Measurements from ENCODE around the gene ADAMTSL3.
"Not testable (repeated sequence)": the region's sequence is repeated elsewhere in the genome, so short reads cannot be mapped to it uniquely, and the experiment has no call there.

The ADAMTSL3 gene

DNA sequence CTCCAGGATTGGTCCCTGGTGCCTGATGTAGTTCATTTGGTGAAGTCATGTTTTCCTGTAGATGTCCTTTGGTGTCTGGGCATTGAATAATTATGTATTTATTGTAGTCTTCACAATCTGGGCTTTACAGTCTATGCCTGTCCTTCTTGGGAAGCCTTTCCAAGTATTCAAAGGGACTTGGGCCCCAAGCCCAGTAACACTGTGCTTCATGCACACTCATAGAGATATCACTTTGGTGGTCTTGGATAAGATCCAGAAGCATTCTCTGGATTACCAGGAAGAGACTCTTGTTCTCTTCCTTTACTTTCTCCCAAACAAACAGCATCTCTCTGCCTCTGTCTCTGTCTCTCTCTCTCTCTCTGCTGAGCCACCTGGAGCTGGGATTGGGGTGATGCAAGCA is 300.6 kb downstream of the ADAMTSL3 start:
- TF ChIP-seq, protein P1, sequence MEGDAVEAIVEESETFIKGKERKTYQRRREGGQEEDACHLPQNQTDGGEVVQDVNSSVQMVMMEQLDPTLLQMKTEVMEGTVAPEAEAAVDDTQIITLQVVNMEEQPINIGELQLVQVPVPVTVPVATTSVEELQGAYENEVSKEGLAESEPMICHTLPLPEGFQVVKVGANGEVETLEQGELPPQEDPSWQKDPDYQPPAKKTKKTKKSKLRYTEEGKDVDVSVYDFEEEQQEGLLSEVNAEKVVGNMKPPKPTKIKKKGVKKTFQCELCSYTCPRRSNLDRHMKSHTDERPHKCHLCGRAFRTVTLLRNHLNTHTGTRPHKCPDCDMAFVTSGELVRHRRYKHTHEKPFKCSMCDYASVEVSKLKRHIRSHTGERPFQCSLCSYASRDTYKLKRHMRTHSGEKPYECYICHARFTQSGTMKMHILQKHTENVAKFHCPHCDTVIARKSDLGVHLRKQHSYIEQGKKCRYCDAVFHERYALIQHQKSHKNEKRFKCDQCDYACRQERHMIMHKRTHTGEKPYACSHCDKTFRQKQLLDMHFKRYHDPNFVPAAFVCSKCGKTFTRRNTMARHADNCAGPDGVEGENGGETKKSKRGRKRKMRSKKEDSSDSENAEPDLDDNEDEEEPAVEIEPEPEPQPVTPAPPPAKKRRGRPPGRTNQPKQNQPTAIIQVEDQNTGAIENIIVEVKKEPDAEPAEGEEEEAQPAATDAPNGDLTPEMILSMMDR (conservative IDR thresholded peaks at IDR 0.05; ENCODE audit: low read depth, low read length), result no peak
- DNase-seq (ENCODE audit: low read depth), result no peak
- no peak overlapping the region for H3K4me3 ChIP-seq (ENCODE audit: low read depth, low read length)

DNA sequence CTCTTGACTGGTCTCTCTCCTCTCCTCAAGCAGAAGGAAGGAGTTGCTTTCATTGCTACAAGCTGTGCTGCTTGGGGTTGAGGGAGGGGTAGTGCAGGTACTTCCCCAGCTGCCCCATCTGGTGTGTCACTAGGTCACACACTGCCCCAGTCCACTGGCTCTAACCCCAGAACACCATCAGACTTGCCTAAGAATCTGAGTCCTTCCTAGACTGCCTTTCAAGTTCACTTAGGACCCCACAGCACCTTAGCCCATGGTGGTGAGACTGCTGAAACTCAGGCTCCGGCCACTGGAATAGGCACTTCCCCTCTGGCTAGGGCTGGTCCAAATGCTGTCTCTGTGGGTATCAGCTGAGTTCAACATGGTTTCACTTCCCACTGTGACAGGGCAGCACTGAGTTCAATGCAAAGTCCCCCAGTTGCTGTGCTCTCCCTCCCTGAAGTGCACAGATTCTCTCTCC is 301.9 kb downstream of the ADAMTSL3 start:
- DNase-seq (ENCODE audit: low read depth), result no peak
- H3K4me3 ChIP-seq (ENCODE audit: low read depth, low read length), result no peak overlapping the region
- TF ChIP-seq, protein P1 (conservative IDR thresholded peaks at IDR 0.05; ENCODE audit: low read depth, low read length), result no peak

DNA sequence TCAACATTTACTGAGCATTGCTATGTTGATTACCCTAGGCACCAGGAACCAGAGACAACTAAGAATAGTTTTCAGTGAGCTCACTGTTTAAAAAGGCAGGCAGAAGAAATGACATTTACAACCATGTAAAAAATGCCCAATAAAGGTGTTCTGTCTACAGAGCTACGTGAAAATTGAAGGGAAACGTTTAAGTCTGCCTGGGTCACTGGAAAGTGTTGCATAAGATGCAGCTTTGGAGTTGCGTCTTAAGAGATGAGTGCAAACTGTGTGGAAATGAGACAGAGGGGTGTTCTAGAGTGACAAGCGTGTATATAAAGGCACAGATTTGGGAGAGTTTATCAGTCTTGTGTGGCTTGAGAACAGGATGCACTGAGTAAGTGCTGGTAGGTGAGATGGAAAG is 303.0 kb downstream of the ADAMTSL3 start:
- TF ChIP-seq, protein P1 (conservative IDR thresholded peaks at IDR 0.05; ENCODE audit: low read depth, low read length), result no peak
- no peak for DNase-seq (ENCODE audit: low read depth)
- H3K4me3 ChIP-seq (ENCODE audit: low read depth, low read length), result no peak overlapping the region

DNA sequence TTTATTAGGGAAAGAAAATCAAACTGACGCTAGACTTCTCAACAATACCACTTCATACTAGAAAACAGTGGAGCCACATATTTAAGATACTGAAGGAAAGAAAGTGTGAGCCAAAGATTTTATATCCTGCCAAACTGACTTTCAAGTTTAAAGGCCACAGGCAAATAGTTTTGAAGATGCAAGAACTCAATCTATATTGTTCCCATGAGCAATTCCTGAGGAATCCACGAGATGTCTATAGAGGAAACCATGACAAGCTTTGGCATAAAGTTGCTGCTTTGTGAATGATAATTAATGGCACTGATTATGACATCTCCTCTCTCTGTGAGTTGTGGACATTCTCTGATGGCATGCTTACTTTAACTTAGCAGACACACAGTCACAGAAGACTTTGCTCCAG is 305.6 kb downstream of the ADAMTSL3 start:
- TF ChIP-seq, protein P1 (conservative IDR thresholded peaks at IDR 0.05; ENCODE audit: low read depth, low read length), result no peak
- DNase-seq (ENCODE audit: low read depth), result no peak
- no peak overlapping the region for H3K4me3 ChIP-seq (ENCODE audit: low read depth, low read length)

DNA sequence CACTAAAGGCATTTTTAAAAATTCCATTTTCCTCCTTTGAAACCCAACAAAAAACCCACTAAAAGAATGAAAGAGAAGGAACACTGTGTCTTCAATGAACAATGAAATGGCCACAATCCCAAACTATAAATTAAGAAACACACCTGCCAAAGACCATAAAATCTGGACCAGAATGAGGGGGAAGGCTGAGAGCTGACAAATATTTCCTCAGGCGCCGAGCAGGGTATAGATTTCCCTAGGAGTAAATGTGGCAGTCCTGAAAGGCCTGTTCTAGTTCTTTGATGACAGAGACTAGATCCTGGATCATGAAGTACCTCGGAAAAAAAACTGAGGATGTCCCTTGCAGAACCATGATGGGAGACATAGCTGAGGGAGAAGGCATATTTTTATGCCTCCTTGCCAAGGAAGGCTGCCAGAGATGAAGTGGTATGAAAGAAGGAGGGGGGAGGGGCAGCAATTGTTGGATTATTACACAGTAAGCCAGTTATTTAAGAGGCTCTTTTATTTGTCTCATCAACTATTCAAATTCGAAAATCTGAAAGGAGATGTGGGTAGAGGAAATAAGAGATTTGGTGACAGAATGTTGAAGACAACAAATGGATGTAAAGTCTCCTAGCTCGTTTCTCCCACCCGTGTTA is 306.4 kb downstream of the ADAMTSL3 start:
- no peak for DNase-seq (ENCODE audit: low read depth)
- no peak overlapping the region for H3K4me3 ChIP-seq (ENCODE audit: low read depth, low read length)
- TF ChIP-seq, protein P1 (conservative IDR thresholded peaks at IDR 0.05; ENCODE audit: low read depth, low read length), result no peak

DNA sequence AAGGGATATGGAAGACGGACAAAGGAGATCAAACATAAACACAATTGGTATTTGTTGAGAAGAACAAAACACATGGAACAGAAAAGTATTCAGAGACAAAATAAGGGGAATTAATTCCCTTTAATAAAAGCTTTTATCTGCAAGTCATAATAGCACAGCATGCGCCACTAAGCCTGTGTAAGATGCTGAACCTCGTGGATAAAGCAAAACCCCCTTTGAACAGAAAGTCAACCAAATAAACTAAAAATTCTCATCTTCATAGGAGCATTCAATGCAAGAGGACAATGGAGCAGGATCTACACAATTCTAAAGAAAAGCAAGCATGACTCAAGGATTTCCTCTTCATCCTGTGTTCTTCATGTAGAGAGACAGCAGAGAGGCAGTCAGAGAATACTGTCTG is 307.4 kb downstream of the ADAMTSL3 start:
- DNase-seq (ENCODE audit: low read depth), result no peak
- no peak overlapping the region for H3K4me3 ChIP-seq (ENCODE audit: low read depth, low read length)
- TF ChIP-seq, protein P1 (conservative IDR thresholded peaks at IDR 0.05; ENCODE audit: low read depth, low read length), result no peak

DNA sequence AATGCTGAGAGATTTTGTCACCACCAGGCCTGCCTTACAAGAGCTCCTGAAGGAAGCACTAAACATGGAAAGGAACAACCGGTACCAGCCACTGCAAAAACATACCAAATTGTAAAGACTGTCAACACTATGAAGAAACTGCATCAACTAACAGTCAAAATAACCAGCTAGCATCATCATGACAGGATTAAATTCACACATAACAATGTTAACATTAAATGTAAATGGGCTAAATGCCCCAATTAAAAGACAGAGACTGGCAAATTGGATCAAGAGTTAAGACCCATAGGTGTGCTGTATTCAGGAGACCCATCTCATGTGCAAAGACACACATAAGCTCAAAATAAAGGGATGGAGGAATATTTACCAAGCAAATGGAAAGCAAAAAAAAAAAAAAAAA is 311.0 kb downstream of the ADAMTSL3 start:
- not testable (repeated sequence) for DNase-seq (ENCODE audit: low read depth); H3K4me3 ChIP-seq (ENCODE audit: low read depth, low read length)

Measured in choroid plexus epithelial cell (primary cell).